B cell (primary cell): ENCODE measurements around the gene AURKA. TPM values are rescaled to one million over a fixed set of nuclear protein-coding genes. Genes with fewer than 3 reads are reported as not detected.

Source experiments
- ATAC-seq: fragments of 200-7000 bp; cut with Tn5 transposase; one replicate; pipeline ENCODE4 v1.10.0; 2021; ENCODE audit warnings: low read depth, mild to moderate bottlenecking, moderate number of reproducible peaks, moderate library complexity
- CTCF ChIA-PET: fragments of 350-600 bp; sonication (Branson Sonifier 250); formaldehyde crosslinking; loops from one replicate; lab custom pipeline; 2021; ENCODE audit warnings: antibody characterized with exemption, inconsistent platforms; lab: Charles Lee
- POLR2A ChIA-PET: fragments of 350-600 bp; sonication (Branson Sonifier 250); formaldehyde crosslinking; loops from one replicate; lab custom pipeline; 2021; ENCODE audit warnings: antibody characterized with exemption; lab: Charles Lee
- DNase-seq: peaks from one replicate; pipeline ENCODE4 v3.0.0; 2013
- H2AFZ ChIP-seq: 2 replicates; pipeline ENCODE4 v1.6.1; 2012; ENCODE audit warnings: mild to moderate bottlenecking, low read depth, low read length; ENCODE audit not compliant: insufficient read depth, poor library complexity, severe bottlenecking
- H3K27ac ChIP-seq, 2 donors: 1 replicate in 1 of 2; 2 replicates in 1 of 2; pipeline ENCODE4 v1.5.1; 2012 to 2013; ENCODE audit warnings: low read length in 2 of 2, mild to moderate bottlenecking in 2 of 2, moderate library complexity in 1 of 2
- H3K27me3 ChIP-seq, 4 experiments: fragments of 200-600 bp in 1 of 4; sonication (generic) in 1 of 4; replicated peaks in 1 of 4; 1 replicate in 2 of 4; 2 replicates in 2 of 4; pipeline versions ENCODE4 v1.6.1 to v1.7.0; 2013 to 2016; ENCODE audit warnings: low read length in 3 of 4, mild to moderate bottlenecking in 2 of 4, mixed read lengths in 1 of 4, moderate library complexity in 1 of 4; ENCODE audit not compliant: insufficient read depth in 4 of 4, control insufficient read depth in 3 of 4; ENCODE audit errors: control extremely low read depth in 1 of 4
- H3K36me3 ChIP-seq, 2 experiments: replicated peaks in 1 of 2; 1 replicate in 1 of 2; 2 replicates in 1 of 2; pipeline versions ENCODE4 v1.6.1 to v1.7.1; 2013; ENCODE audit warnings: low read length in 1 of 2; ENCODE audit not compliant: insufficient read depth in 2 of 2, control insufficient read depth in 1 of 2; ENCODE audit errors: control extremely low read depth in 1 of 2, extremely low read depth in 1 of 2
- H3K4me1 ChIP-seq, 2 donors: fragments of 200-600 bp in 1 of 2; sonication (generic) in 1 of 2; 1 replicate in 1 of 2; 2 replicates in 1 of 2; pipeline versions ENCODE4 v1.5.1 to v1.6.1; 2013 to 2017; ENCODE audit warnings: low read length in 2 of 2; ENCODE audit not compliant: control insufficient read depth in 2 of 2, insufficient read depth in 2 of 2
- H3K4me2 ChIP-seq: replicated peaks from 2 replicates; pipeline ENCODE3; 2012; ENCODE audit warnings: mild to moderate bottlenecking, low read depth, low read length; ENCODE audit not compliant: poor library complexity, severe bottlenecking
- H3K4me3 ChIP-seq, 5 experiments: fragments of 200-600 bp in 1 of 5; sonication (generic) in 1 of 5; 1 replicate in 3 of 5; 2 replicates in 2 of 5; pipeline versions ENCODE4 v1.5.1 to v1.7.0; 2011 to 2016; ENCODE audit warnings: low read length in 4 of 5, mild to moderate bottlenecking in 4 of 5, low read depth in 2 of 5, control low read depth in 1 of 5, moderate library complexity in 1 of 5; ENCODE audit not compliant: insufficient read depth in 1 of 5; ENCODE audit errors: control extremely low read depth in 1 of 5, extremely low read depth in 1 of 5
- H3K79me2 ChIP-seq: fragments of 200-600 bp; sonication (generic); one replicate; pipeline ENCODE4 v1.6.0; 2016; ENCODE audit warnings: low read length; ENCODE audit not compliant: control insufficient read depth, insufficient read depth
- H3K9ac ChIP-seq: fragments of 200-600 bp; sonication (generic); 2 replicates; pipeline ENCODE4 v1.6.1; 2017; ENCODE audit warnings: mild to moderate bottlenecking, low read length, moderate library complexity
- H3K9me3 ChIP-seq, 3 donors: one replicate each; pipeline versions ENCODE4 v1.6.1 to v1.7.1; 2013; ENCODE audit warnings: low read length in 2 of 3; ENCODE audit not compliant: control insufficient read depth in 2 of 3, insufficient read depth in 1 of 3; ENCODE audit errors: control extremely low read depth in 1 of 3
- H4K20me1 ChIP-seq: 2 replicates; pipeline ENCODE4 v1.6.0; 2012; ENCODE audit warnings: mild to moderate bottlenecking, low read length; ENCODE audit not compliant: insufficient read depth, control insufficient read depth, poor library complexity, severe bottlenecking
- H3K27ac Mint-ChIP-seq: one replicate; pipeline ENCODE4 v1.8.0; 2021; ENCODE audit warnings: mixed read lengths
- H3K27me3 Mint-ChIP-seq: one replicate; pipeline ENCODE4 v1.8.0; 2021; ENCODE audit warnings: mixed read lengths
- H3K4me1 Mint-ChIP-seq: one replicate; pipeline ENCODE4 v1.8.0; 2021; ENCODE audit warnings: mixed read lengths
- H3K4me3 Mint-ChIP-seq: one replicate; pipeline ENCODE4 v1.8.0; 2021; ENCODE audit warnings: mixed read lengths
- H3K9me3 Mint-ChIP-seq: one replicate; pipeline ENCODE4 v1.8.0; 2022; ENCODE audit warnings: mixed read lengths; ENCODE audit not compliant: insufficient read depth
- EZH2 ChIP-seq: IDR thresholded peaks from 2 replicates; pipeline ENCODE4 v1.6.1; 2012; ENCODE audit warnings: borderline replicate concordance, low read depth, mild to moderate bottlenecking, moderate library complexity, low read length; ENCODE audit not compliant: insufficient read depth, poor library complexity, severe bottlenecking
- WGBS: methylation state at CpG from one replicate; pipeline ENCODE4 v1.1.5; 2013; ENCODE audit warnings: missing lambda C conversion rate; ENCODE audit not compliant: insufficient coverage; 5-methylcytosine and 5-hydroxymethylcytosine counted together
- intact Hi-C: fragments of 100-400 bp; cut with micrococcal nuclease; formaldehyde crosslinking; loops from one replicate; pipeline ENCODE4 v1.10.0; 2022
- polyA plus RNA-seq: library from polyadenylated mRNA; depleted of rRNA; stranded (reverse); fragments of >200 nt; gene quantifications from 2 replicates; pipeline ENCODE4 v1.2.3, GENCODE V29; 2012
- total RNA-seq, 2 donors: library from RNA; stranded (reverse); fragments of 120-200 nt in 1 of 2; gene quantifications; 1 replicate in 1 of 2; 2 replicates in 1 of 2; pipeline versions ENCODE4 v1.2.3 to v1.2.4, GENCODE V29; 2013 to 2022
- TF ChIP-seq, protein P1 (sequence below): fragments of 200-600 bp; IDR thresholded peaks from one replicate; pipeline ENCODE4 v1.8.0; 2022; ENCODE audit warnings: antibody characterized with exemption, mild to moderate bottlenecking

The AURKA gene
- total and polyA plus RNA-seq, 2 donors (not counting 1 experiment from before 2014, with no cell fraction given): 0.86 to 3.9 TPM

DNA sequence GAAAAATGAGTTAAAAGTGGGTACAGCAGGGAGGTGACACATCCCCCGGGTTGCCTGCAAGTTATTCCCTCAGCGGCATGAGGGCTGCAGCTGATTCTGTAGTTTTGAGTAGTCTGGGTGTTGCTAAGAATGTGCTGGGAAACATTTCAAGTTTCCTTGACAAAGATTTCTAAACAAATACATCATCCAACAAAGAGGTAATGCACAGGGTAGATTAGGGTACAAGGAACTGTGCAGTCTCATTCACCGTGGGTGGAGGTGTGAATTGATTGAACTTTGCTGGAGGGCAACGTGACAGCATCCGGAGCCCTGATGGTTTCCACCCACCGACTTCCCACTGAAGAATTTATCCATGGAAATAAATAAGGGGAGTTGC, 41.9 kb upstream of the AURKA start:
- no peak for DNase-seq
- CTCF ChIA-PET: no interaction called here
- Mint-ChIP-seq H3K27ac (no peak overlapping the region), H3K27me3 (peaks cover 5% of the 10 kb centered on the region), H3K4me3 (no peak overlapping the region), H3K9me3 (no peaks in the 10 kb centered on the region), H3K4me1 (peaks cover 24% of the 10 kb centered on the region)
- H3K4me3 ChIP-seq: no peak overlapping the region
- TF ChIP-seq, protein P1, sequence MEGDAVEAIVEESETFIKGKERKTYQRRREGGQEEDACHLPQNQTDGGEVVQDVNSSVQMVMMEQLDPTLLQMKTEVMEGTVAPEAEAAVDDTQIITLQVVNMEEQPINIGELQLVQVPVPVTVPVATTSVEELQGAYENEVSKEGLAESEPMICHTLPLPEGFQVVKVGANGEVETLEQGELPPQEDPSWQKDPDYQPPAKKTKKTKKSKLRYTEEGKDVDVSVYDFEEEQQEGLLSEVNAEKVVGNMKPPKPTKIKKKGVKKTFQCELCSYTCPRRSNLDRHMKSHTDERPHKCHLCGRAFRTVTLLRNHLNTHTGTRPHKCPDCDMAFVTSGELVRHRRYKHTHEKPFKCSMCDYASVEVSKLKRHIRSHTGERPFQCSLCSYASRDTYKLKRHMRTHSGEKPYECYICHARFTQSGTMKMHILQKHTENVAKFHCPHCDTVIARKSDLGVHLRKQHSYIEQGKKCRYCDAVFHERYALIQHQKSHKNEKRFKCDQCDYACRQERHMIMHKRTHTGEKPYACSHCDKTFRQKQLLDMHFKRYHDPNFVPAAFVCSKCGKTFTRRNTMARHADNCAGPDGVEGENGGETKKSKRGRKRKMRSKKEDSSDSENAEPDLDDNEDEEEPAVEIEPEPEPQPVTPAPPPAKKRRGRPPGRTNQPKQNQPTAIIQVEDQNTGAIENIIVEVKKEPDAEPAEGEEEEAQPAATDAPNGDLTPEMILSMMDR: no peak
- no peak for TF ChIP-seq EZH2
- intact Hi-C loops: no loop called here
- no peak overlapping the region for H3K27ac ChIP-seq
- POLR2A ChIA-PET: no interaction called here
- no peak overlapping the region for H3K9ac ChIP-seq
- H2AFZ ChIP-seq: no peak overlapping the region
- peaks cover 0 to 3% (median 0%) of the 10 kb centered on the region in 4 experiments for H3K27me3 ChIP-seq
- peaks cover 13 to 18% of the 10 kb centered on the region in 2 donors for H3K4me1 ChIP-seq
- no peaks in the 10 kb centered on the region for H4K20me1 ChIP-seq
- 83% methylated on average over 2 of the region's 6 CpGs for WGBS
- no peaks in the 10 kb centered on the region for H3K79me2 ChIP-seq
- H3K9me3 ChIP-seq: peaks cover 0 to 1% (median 0%) of the 10 kb centered on the region in 3 donors
- no peak overlapping the region for H3K4me2 ChIP-seq
- H3K36me3 ChIP-seq: no peaks in the 10 kb centered on the region
- no peak for ATAC-seq

DNA sequence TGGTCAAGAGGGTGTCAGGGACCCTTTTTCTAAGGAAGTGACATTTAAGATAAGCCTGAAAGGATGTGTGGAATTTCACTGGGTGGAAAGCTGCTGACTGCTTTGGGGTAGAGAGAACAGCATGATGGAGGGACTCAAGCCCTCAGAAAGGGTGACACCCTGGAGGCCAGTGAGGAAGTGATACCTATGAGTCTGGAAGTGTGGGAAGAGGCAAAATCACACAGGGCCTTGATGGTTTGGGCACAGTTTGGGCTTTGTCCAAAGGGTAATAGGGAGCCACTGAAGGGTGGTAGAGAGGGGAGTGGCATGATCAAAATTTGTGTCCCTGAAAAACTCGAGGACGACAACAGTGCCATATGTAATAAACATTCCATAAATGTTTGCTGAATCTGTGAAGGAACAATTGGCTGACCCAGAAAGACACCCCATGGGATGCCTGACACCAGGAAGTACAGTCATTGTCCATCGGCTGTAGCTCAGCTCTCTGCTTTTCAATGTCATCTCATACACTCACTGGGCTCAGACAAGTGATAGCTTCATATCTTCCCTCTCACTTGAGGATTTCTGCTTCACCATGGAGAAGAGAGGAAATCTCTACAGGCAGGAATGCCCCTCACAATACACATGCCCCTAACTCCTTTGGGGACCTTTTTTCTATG, 41.3 kb upstream of the AURKA start:
- TF ChIP-seq EZH2: no peak
- TF ChIP-seq, protein P1: no peak
- intact Hi-C loops: no loop called here

More for the DNA sequence above, 41.3 kb upstream of the AURKA start:
- peaks cover 0 to 4% (median 2%) of the 10 kb centered on the region in 4 experiments for H3K27me3 ChIP-seq
- H3K4me1 ChIP-seq: peaks cover 13 to 23% of the 10 kb centered on the region in 2 donors
- no peak overlapping the region for H2AFZ ChIP-seq
- H3K27ac Mint-ChIP-seq: no peak overlapping the region
- peaks cover 5% of the 10 kb centered on the region for H3K27me3 Mint-ChIP-seq
- no peak overlapping the region for H3K9ac ChIP-seq
- H3K4me2 ChIP-seq: no peak overlapping the region
- H3K4me3 ChIP-seq: no peak overlapping the region
- 100% methylated on average over 1 of the region's 3 CpGs for WGBS
- H3K9me3 Mint-ChIP-seq: no peaks in the 10 kb centered on the region
- no peak overlapping the region for H3K4me3 Mint-ChIP-seq
- H3K79me2 ChIP-seq: no peaks in the 10 kb centered on the region
- H3K4me1 Mint-ChIP-seq: peaks cover 29% of the 10 kb centered on the region
- H4K20me1 ChIP-seq: no peaks in the 10 kb centered on the region
- CTCF ChIA-PET: no interaction called here
- ATAC-seq: no peak
- H3K27ac ChIP-seq: no peak overlapping the region
- H3K36me3 ChIP-seq: no peaks in the 10 kb centered on the region
- POLR2A ChIA-PET: no interaction called here
- DNase-seq: no peak
- peaks cover 0 to 1% (median 0%) of the 10 kb centered on the region in 3 donors for H3K9me3 ChIP-seq
